ENCODE measurements around the gene CCDC12.

DNA sequence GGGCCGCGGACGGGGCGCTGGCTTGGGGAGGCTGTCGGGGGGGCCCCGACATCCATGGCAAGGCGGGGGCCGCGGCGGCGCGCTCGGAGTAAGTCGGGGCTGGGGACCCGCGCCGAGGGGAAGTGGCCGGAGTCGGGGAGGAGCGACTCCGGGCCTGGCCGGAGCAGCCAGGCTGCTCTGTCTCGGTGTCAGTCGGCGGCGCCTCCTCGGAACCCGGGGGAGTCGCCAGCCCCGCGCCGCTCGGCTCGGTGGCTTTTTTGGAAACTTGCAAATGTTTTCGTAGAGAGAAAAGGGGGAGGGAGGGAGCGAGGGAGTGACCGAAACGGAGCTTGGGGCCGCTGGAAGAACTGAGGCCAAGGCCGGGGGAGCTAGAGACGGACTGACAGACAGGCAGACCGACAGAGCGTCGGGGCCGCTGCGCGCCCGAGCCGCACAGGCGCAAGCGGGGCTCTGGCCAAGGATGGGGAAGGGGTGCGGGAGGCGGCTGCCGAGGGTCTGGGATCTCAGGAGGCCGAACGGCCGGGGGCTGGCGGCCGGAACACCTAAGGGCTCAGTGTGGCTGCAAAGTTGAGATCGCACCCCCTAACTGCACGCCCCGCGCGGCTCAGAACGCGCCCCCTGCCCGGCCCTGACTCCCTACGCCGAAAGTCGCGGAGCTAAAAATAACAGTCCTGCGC, 94.0 kb downstream of the CCDC12 start:
- TF ChIP-seq SUZ12 (IDR thresholded peaks at IDR 0.05; ENCODE audit: extremely low read depth, insufficient read depth, insufficient read length) (no peak), ZNF274 (IDR thresholded peaks at IDR 0.05; ENCODE audit: low read depth, low read length) (no peak)

Data from NT2/D1 (cell line).